ENCODE results near the gene CSNK2A2. TPM values are rescaled to one million over a fixed set of nuclear protein-coding genes. Genes with fewer than 3 reads are reported as not detected.

The CSNK2A2 gene
- total and polyA plus RNA-seq, 2 donors (not counting 3 experiments of a cell fraction or from before 2014, with no cell fraction given): 43.3 to 125 TPM

GRCh38 chr16:58124601-58124915 lies 73.3 kb downstream of the CSNK2A2 start:
- Histone ChIP-seq H3K36me3 (ENCODE audit: control insufficient read depth in 2 of 2, extremely low read depth in 1 of 2, insufficient read depth in 2 of 2, low read length in 2 of 2) (no peaks in the 10 kb centered on the region), H3K27ac (ENCODE audit: insufficient read depth, low read depth, low read length) (no peak overlapping the region), H3K9me1 (replicated peaks; ENCODE audit: control insufficient read depth, extremely low read depth, insufficient read depth, low read length) (no peaks in the 10 kb centered on the region), H3K4me2 (ENCODE audit: insufficient read depth, low read length) (no peak overlapping the region), H3K4me1 (ENCODE audit: control insufficient read depth, extremely low read depth, insufficient read depth, low read length) (peaks cover 47% of the 10 kb centered on the region), H3K9ac (replicated peaks; ENCODE audit: extremely low read depth, insufficient read depth, low read length) (no peak overlapping the region), H3K9me3 (replicated peaks; ENCODE audit: control insufficient read depth, insufficient read depth, low read length) (no peaks in the 10 kb centered on the region), H3K79me2 (ENCODE audit: control insufficient read depth, insufficient read depth, low read length) (peaks cover 68% of the 10 kb centered on the region), H4K20me1 (replicated peaks; ENCODE audit: control insufficient read depth, extremely low read depth, insufficient read depth, low read length) (peaks cover 4% of the 10 kb centered on the region), H3K27me3 (ENCODE audit: control insufficient read depth in 2 of 2, insufficient read depth in 2 of 2, low read length in 2 of 2) (no peaks in the 10 kb centered on the region), H2AFZ (ENCODE audit: low read depth, low read length) (no peak overlapping the region), H3K4me3 (replicated peaks in 1 of 3; ENCODE audit: insufficient read depth in 1 of 3, low read depth in 1 of 3, low read length in 3 of 3) (no peak overlapping the region)
- ChIA-PET CTCF (no interaction called here), POLR2A (no interaction called here)
- no peak for FAIRE-seq
- peak; percentile 15 for DNase-seq (ENCODE audit: low read depth, low spot score)
- dilution Hi-C loops (cut with MboI; ENCODE audit: extremely low pct_ligation_motif_present, low sequenced_read_pairs): no loop called here
- BruUV-seq (replicated peaks): no TSS peak
- intact Hi-C loops (cut with micrococcal nuclease): loop anchor here (10.0 kb wide), 1 partner anchor 390 kb away; the partner anchor contains the start of gene KATNB1
- TF ChIP-seq GATA2 (IDR thresholded peaks at IDR 0.05; ENCODE audit: insufficient read depth, insufficient read length, low read depth, low read length) (no peak), MYC (IDR thresholded peaks at IDR 0.05; ENCODE audit: low read depth, low read length) (no peak), FOS (IDR thresholded peaks at IDR 0.05; ENCODE audit: borderline replicate concordance, insufficient read depth, low read length) (no peak), EZH2 (IDR thresholded peaks at IDR 0.05; ENCODE audit: borderline replicate concordance, low read depth, low read length, severe bottlenecking) (no peak), POLR2AphosphoS5 (IDR thresholded peaks at IDR 0.05; ENCODE audit: insufficient read depth, low read depth, low read length) (no peak), JUN (IDR thresholded peaks at IDR 0.05; ENCODE audit: borderline replicate concordance, insufficient read depth, insufficient read length, low read depth) (no peak), MAX (IDR thresholded peaks at IDR 0.05; ENCODE audit: insufficient read depth, insufficient read length) (no peak), CTCF (IDR thresholded peaks at IDR 0.05; ENCODE audit: extremely low read depth in 1 of 2, insufficient read depth in 1 of 2, low read depth in 1 of 2, low read length in 2 of 2) (no peak), POLR2A (IDR thresholded peaks at IDR 0.05; ENCODE audit: low read depth, low read length) (no peak)

Measured in endothelial cell of umbilical vein (primary cell).